HG03521 (cell line): ENCODE measurements around the gene GRIN1.
"Not testable (repeated sequence)": the region's sequence is repeated elsewhere in the genome, so short reads cannot be mapped to it uniquely, and the experiment has no call there.

Experiments
- ATAC-seq: cut with Tn5 transposase; IDR thresholded peaks from one replicate; pipeline ENCODE4 v1.9.1; 2021; ENCODE audit warnings: mild to moderate bottlenecking, moderate library complexity; ENCODE audit not compliant: unreplicated experiment

The GRIN1 gene

GRCh38 chr9:137127301-137128157 is 11.4 kb upstream of the GRIN1 start:
- no peak for ATAC-seq

GRCh38 chr9:137128158-137128861 is 10.6 kb upstream of the GRIN1 start:
- ATAC-seq = no peak

- peak; percentile 9 for ATAC-seq
Observed at GRCh38 chr9:137128862-137129455, 10.0 kb upstream of the GRIN1 start.

GRCh38 chr9:137129456-137130175 is 9.3 kb upstream of the GRIN1 start:
- peak; percentile 78 for ATAC-seq

DNA sequence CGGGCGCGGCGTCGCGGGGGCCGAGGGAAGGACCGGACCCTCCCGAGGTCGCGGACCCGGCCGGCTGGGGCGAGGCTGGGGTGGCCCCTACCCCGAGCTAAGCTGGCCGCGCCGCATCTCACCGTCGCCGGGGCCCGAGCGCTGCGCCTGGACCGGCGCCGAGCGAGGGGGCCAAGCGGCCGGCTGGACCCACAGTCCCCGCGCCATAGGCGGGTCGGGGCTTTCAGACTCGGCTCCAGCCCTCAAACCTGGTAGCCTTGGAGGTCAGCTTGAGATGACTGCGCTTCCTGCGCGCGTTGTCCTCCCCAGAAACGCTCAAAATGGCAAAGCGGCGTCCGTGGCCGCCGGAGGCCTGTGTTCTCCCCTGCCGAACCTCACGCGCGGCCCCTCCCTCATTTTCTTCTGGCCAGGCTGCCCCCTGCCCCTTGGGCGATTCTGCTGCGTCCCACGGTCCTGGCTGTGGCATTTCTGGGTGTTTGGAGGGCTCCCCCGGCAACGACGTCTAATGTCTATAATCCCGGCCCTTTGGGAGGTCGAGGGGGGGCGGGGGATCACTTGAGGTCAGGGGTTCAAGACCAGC is 8.7 kb upstream of the GRIN1 start:
- peak; percentile 17 for ATAC-seq

DNA sequence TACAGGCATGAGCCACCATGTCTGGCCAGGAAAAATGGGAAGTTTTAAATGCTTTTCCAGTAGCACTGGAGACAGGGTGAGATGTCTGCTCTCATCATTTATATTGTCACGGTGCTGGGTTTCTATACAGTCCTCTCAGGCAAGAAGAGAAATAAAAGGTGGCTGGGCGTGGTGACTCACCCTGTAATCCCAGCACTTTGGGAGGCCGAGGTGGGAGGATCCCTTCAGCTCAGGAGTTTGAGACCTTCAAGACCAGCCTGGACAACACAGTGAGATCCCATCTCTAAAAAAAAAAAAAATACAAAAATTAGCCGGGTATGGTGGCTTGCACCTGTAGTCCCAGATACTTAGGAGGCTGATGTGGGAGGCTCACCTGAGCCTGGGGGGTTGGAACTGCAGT is 4.8 kb upstream of the GRIN1 start:
- ATAC-seq = no peak

- ATAC-seq = not testable (repeated sequence)
Observed at GRCh38 chr9:137135154-137135553, 3.8 kb upstream of the GRIN1 start.

DNA sequence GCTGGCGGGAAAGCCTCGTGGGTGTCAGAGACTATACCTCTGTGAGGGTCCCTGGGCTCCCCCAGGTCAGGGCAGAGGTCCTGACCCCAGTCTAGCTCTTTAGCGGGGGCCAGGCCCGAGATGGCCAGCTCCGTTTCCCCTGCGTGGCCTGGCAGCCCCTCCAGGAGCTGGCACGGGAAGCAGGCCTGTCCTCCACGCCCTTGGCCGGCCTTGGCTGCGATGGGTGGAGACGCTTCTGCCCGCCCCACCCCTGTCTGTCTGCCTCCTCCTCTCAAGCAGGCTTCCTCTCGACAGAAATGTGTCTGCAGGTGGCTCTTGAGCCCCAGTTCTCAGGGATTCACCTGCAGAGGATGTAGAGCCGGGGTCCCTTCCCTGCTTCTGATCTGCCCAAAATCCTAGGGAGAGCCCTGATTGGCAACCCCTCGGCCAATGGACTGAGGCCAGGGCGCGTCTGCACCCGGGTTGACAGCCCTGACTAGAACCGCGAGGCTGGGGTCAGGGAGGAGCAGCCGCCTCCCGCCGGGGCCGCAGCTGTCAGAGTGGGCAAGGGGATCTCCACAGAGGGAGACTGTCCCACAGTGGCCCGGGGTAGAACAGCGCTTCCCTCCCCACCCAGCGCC is 2.6 kb upstream of the GRIN1 start:
- ATAC-seq = no peak

DNA sequence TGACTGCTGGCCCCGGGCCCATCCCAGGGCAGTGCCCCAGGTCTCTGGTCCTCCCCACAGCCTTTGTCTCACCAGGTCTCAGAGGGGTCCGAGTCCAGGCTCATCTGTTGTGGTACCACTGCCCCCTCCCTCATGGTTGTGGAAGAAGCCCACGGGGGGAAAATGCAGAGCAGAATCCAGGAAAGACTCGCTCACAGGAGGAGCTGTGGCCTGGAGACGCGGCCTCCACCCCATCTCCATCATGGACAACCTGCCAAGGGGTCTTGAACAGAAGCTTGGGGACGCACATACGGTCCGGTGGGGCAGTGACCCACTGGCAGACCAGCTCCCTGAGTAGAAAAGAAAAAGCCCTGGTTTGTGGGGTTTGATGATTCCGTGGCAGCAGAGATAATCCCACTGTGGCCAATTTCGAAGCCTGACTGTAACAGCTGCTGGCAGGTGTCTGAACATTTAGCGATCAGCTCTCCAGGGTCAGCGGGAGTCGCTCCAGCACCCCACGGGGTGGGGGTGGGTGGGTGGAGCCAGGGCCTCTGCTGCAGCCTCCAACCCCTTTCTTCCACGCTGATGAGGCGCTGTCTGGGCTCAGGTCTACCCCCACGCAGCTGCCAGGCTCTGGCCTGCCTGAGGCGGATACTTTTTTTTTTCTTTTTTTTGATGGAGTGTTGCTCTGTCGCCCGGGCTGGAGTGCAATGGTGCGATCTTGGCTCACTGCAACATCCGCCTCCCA is 1.9 kb upstream of the GRIN1 start:
- no peak for ATAC-seq

GRCh38 chr9:137138058-137138721 is 764 bp upstream of the GRIN1 start:
- ATAC-seq = no peak

DNA sequence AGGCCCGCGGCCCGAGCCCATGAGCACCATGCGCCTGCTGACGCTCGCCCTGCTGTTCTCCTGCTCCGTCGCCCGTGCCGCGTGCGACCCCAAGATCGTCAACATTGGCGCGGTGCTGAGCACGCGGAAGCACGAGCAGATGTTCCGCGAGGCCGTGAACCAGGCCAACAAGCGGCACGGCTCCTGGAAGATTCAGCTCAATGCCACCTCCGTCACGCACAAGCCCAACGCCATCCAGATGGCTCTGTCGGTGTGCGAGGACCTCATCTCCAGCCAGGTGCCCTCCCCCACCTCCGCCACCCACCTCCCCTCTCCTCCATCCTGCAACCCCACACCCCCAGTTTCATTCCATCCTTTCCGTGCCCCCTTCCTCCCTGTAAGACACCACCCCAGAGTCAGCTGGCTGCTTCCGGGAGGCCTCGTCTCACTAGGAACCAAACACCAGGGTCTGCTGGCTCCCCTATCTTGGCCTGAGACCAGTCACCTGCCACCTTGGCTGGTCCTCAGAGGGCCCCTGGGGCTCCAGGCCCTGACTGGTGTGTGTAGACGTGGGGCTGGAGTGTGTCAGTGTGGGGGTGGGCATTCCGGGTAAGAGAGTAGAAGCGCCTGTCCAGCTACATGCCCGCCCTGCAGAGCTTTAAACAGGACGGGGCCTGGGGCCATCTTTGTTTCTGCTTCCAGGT is 655 bp downstream of the GRIN1 start:
- no peak for ATAC-seq

DNA sequence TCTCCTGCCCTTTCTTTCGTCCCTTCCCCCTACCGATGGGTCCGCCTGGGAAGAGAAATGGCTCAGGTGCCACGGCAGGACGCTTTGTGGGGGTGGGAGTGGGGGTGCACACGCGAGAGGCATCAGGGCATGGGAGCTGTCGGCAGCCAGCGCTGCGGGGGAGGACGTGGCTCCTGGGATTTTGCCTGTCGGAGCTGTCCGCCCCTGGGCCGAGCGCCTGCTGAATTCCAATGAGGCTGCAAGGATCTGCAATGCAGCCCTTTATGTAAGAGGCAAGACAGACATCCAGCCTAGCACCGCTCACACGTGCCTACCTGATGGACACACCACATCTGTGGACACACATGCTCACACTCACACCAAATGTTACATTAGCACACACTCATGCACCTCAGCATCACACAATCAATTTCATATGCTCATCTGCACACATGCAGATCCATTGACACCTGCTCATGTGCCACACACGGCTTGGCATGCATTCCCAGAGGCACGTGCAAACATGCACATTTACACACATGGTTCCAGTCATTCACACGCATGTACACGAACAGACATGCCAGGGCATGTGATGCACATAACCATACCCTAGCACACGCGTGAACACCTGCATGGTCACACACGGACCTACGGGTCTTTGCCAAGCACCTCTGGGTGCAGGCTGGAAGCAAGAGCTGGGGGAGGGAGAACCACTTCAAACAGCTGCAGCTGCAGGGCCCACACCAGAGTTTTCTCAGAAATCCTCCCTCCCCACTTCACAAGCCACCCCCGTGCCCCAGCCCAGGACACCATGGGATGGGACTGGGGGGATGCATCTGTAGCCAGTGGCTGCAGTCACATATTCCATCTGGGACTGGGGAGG is 1.4 kb downstream of the GRIN1 start:
- no peak for ATAC-seq

- no peak for ATAC-seq
Observed at GRCh38 chr9:137141050-137141810, 2.3 kb downstream of the GRIN1 start.

DNA sequence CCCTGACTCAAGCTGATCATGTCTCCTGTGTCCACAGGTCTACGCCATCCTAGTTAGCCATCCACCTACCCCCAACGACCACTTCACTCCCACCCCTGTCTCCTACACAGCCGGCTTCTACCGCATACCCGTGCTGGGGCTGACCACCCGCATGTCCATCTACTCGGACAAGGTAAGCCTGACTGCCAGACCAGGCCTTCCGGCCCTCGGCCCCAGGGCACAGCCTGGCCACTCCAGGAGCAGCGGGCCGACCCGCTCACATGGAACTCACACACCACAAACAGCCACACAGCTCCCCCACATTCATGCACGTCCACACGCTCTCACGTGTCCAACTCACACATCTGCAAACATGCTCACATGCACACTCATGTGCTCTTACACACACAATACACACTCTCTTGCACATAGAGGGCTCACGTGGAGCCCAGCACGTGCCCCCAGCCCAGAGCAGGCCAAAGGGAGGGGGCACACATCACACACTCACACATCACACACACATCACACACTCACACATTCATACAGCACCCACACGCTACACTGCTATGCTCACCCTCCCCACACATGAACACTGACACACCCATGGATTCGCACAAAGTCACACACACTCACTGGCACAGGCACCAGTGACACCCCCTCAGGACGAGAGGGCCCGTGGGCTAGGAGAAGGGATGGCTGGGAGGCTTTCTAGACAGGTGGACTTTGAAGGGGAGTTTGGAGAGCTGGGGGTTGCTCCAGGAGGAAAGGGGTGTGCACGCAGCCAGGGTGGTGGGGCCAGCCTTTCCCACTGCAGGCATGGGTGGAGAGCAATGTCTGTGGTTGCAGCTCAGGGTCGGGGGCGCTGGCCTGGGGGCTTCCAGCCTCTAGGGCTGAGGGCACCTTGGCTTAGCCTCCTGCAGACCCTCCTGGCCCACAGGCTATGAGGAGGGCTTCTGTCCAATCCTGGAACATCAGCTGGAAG is 3.3 kb downstream of the GRIN1 start:
- no peak for ATAC-seq

- ATAC-seq = no peak
Observed at GRCh38 chr9:137143459-137143858, 4.5 kb downstream of the GRIN1 start.
